Prostate gland (tissue), 2 donors: ENCODE data around the gene UBTD2.

Experiments
- CTCF ChIP-seq, 4 experiments: fragments of 200-600 bp in 2 of 4; fragments of 450-650 bp in 2 of 4; sonication (generic) in 2 of 4; IDR thresholded peaks; 1 replicate in 3 of 4; 2 replicates in 1 of 4; pipeline ENCODE4 v1.5.1; 2016 to 2019; ENCODE audit warnings: antibody characterized with exemption in 4 of 4, mild to moderate bottlenecking in 2 of 4, moderate library complexity in 2 of 4
- POLR2AphosphoS5 ChIP-seq: sonication (generic); formaldehyde crosslinking; IDR thresholded peaks from one replicate; pipeline ENCODE4 v1.6.1; 2017; ENCODE audit warnings: antibody characterized with exemption

- TF ChIP-seq CTCF (IDR thresholded peaks at IDR 0.05) (no peak), POLR2AphosphoS5 (no peak)
Observed at GRCh38 chr5:172321593-172321992, 38.0 kb upstream of the UBTD2 start.
